ENCODE data around the gene BCKDHB.
A peak's percentile ranks its signal among the peaks of the same experiment; 100 is the strongest.
"Not testable (repeated sequence)": the region's sequence is repeated elsewhere in the genome, so short reads cannot be mapped to it uniquely, and the experiment has no call there.

The BCKDHB gene

GRCh38 chr6:80209430-80209829 lies 103.0 kb downstream of the BCKDHB start:
- no peak for TF ChIP-seq CTCF (conservative IDR thresholded peaks at IDR 0.05; ENCODE audit: low read depth, low read length)
- H3K4me1 ChIP-seq (ENCODE audit: low read depth, poor library complexity, severe bottlenecking) = peaks cover 15% of the 10 kb centered on the region
- H3K36me3 ChIP-seq (ENCODE audit: insufficient read depth) = no peaks in the 10 kb centered on the region
- no peak overlapping the region for H3K4me3 ChIP-seq (IDR thresholded peaks at IDR 0.05; ENCODE audit: insufficient read depth, low read depth, low read length)
- H3K27ac ChIP-seq = no peak overlapping the region
- no peaks in the 10 kb centered on the region for H3K27me3 ChIP-seq (ENCODE audit: insufficient read depth, low read depth)
- H3K9ac ChIP-seq = no peak overlapping the region
- no peak overlapping the region for H3K4me2 ChIP-seq
- H2AFZ ChIP-seq (ENCODE audit: low read depth) = no peak overlapping the region
- H4K20me1 ChIP-seq (ENCODE audit: insufficient read depth) = no peaks in the 10 kb centered on the region
- no peaks in the 10 kb centered on the region for H3K79me2 ChIP-seq (ENCODE audit: insufficient read depth, low read depth)

GRCh38 chr6:80210618-80211017 lies 104.1 kb downstream of the BCKDHB start:
- no peak overlapping the region for H3K4me2 ChIP-seq
- H3K4me1 ChIP-seq (ENCODE audit: low read depth, poor library complexity, severe bottlenecking) = peaks cover 15% of the 10 kb centered on the region
- no peak overlapping the region for H3K27ac ChIP-seq
- no peaks in the 10 kb centered on the region for H3K36me3 ChIP-seq (ENCODE audit: insufficient read depth)
- no peak overlapping the region for H3K9ac ChIP-seq
- H2AFZ ChIP-seq (ENCODE audit: low read depth) = no peak overlapping the region
- H3K27me3 ChIP-seq (ENCODE audit: insufficient read depth, low read depth) = no peaks in the 10 kb centered on the region
- no peaks in the 10 kb centered on the region for H3K79me2 ChIP-seq (ENCODE audit: insufficient read depth, low read depth)
- no peak overlapping the region for H3K4me3 ChIP-seq (IDR thresholded peaks at IDR 0.05; ENCODE audit: insufficient read depth, low read depth, low read length)
- no peaks in the 10 kb centered on the region for H4K20me1 ChIP-seq (ENCODE audit: insufficient read depth)
- TF ChIP-seq CTCF (conservative IDR thresholded peaks at IDR 0.05; ENCODE audit: low read depth, low read length) = no peak

- H3K36me3 ChIP-seq (ENCODE audit: insufficient read depth) = no peaks in the 10 kb centered on the region
- no peaks in the 10 kb centered on the region for H3K27me3 ChIP-seq (ENCODE audit: insufficient read depth, low read depth)
- TF ChIP-seq CTCF (conservative IDR thresholded peaks at IDR 0.05; ENCODE audit: low read depth, low read length) = no peak
- H3K4me3 ChIP-seq (IDR thresholded peaks at IDR 0.05; ENCODE audit: insufficient read depth, low read depth, low read length) = no peak overlapping the region
- H3K27ac ChIP-seq = no peak overlapping the region
- H3K9ac ChIP-seq = no peak overlapping the region
- H4K20me1 ChIP-seq (ENCODE audit: insufficient read depth) = no peaks in the 10 kb centered on the region
- no peak overlapping the region for H3K4me2 ChIP-seq
- no peak overlapping the region for H2AFZ ChIP-seq (ENCODE audit: low read depth)
- H3K4me1 ChIP-seq (ENCODE audit: low read depth, poor library complexity, severe bottlenecking) = peaks cover 15% of the 10 kb centered on the region
- H3K79me2 ChIP-seq (ENCODE audit: insufficient read depth, low read depth) = no peaks in the 10 kb centered on the region
These were observed 104.8 kb downstream of the BCKDHB start for GRCh38 chr6:80211286-80211685.

- not testable (repeated sequence) for H3K36me3 ChIP-seq (ENCODE audit: insufficient read depth); H3K27me3 ChIP-seq (ENCODE audit: insufficient read depth, low read depth); H3K9ac ChIP-seq; H3K27ac ChIP-seq; H3K4me2 ChIP-seq; H2AFZ ChIP-seq (ENCODE audit: low read depth); H3K79me2 ChIP-seq (ENCODE audit: insufficient read depth, low read depth); H3K4me3 ChIP-seq (IDR thresholded peaks at IDR 0.05; ENCODE audit: insufficient read depth, low read depth, low read length); H4K20me1 ChIP-seq (ENCODE audit: insufficient read depth)
- H3K4me1 ChIP-seq (ENCODE audit: low read depth, poor library complexity, severe bottlenecking) = peaks cover 15% of the 10 kb centered on the region
These were observed 105.4 kb downstream of the BCKDHB start for GRCh38 chr6:80211890-80212289.

GRCh38 chr6:80214436-80215022 lies 108.1 kb downstream of the BCKDHB start:
- Histone ChIP-seq H4K20me1 (ENCODE audit: insufficient read depth) (no peaks in the 10 kb centered on the region), H3K4me3 (IDR thresholded peaks at IDR 0.05; ENCODE audit: insufficient read depth, low read depth, low read length) (no peak overlapping the region), H3K4me2 (no peak overlapping the region), H3K36me3 (ENCODE audit: insufficient read depth) (no peaks in the 10 kb centered on the region), H3K9ac (no peak overlapping the region), H3K27ac (no peak overlapping the region), H3K27me3 (ENCODE audit: insufficient read depth, low read depth) (no peaks in the 10 kb centered on the region), H2AFZ (ENCODE audit: low read depth) (no peak overlapping the region), H3K4me1 (ENCODE audit: low read depth, poor library complexity, severe bottlenecking) (peaks cover 11% of the 10 kb centered on the region), H3K79me2 (ENCODE audit: insufficient read depth, low read depth) (no peaks in the 10 kb centered on the region)
- TF ChIP-seq CTCF (conservative IDR thresholded peaks at IDR 0.05; ENCODE audit: low read depth, low read length) = peak; percentile 54
